Skeletal muscle tissue (tissue), 4 donors: Measurements from ENCODE around the gene ARHGAP15. TPM values are rescaled to one million over a fixed set of nuclear protein-coding genes. Genes with fewer than 3 reads are reported as not detected.

Experiments
- H3K27ac ChIP-seq: one replicate; pipeline ENCODE4 v1.7.0; 2013; ENCODE audit warnings: mild to moderate bottlenecking, low read depth, low read length, inconsistent platforms
- H3K27me3 ChIP-seq, 3 donors: one replicate each; pipeline ENCODE4 v1.7.0; 2013; ENCODE audit warnings: low read length in 3 of 3; ENCODE audit not compliant: control insufficient read depth in 3 of 3, insufficient read depth in 3 of 3
- H3K36me3 ChIP-seq, 3 donors: one replicate each; pipeline ENCODE4 v1.7.0; 2013; ENCODE audit warnings: low read length in 3 of 3; ENCODE audit not compliant: control insufficient read depth in 3 of 3, insufficient read depth in 3 of 3
- H3K4me1 ChIP-seq, 3 donors: one replicate each; pipeline ENCODE4 v1.7.0; 2013; ENCODE audit warnings: low read length in 3 of 3, mild to moderate bottlenecking in 3 of 3; ENCODE audit not compliant: control insufficient read depth in 3 of 3, insufficient read depth in 3 of 3
- H3K4me3 ChIP-seq, 3 donors: one replicate each; pipeline ENCODE4 v1.7.0; 2013; ENCODE audit warnings: low read length in 3 of 3
- H3K9ac ChIP-seq, 3 donors: one replicate each; pipeline ENCODE4 v1.7.0; 2013; ENCODE audit warnings: low read length in 3 of 3, mild to moderate bottlenecking in 3 of 3, moderate library complexity in 2 of 3, low read depth in 1 of 3
- H3K9me3 ChIP-seq, 3 donors: one replicate each; pipeline ENCODE4 v1.7.0; 2013; ENCODE audit warnings: low read length in 3 of 3; ENCODE audit not compliant: control insufficient read depth in 3 of 3
- total RNA-seq: library from RNA; depleted of rRNA; stranded (reverse); fragments of >200 nt; gene quantifications from one replicate; pipeline ENCODE4 v1.2.3, GENCODE V29; 2014
- donor health status: Osteomylitis.

The ARHGAP15 gene
- total RNA-seq, 1 donor from 2014 or later, result 33.9 TPM

- H3K9me3 ChIP-seq, result no peaks in the 10 kb centered on the region
- no peak overlapping the region for H3K4me3 ChIP-seq
- no peaks in the 10 kb centered on the region for H3K36me3 ChIP-seq
- H3K27ac ChIP-seq, result no peak overlapping the region
- H3K27me3 ChIP-seq, result no peaks in the 10 kb centered on the region
- H3K9ac ChIP-seq, result no peak overlapping the region
- H3K4me1 ChIP-seq, result no peaks in the 10 kb centered on the region
Measured at GRCh38 chr2:143698888-143699570, 569.8 kb downstream of the ARHGAP15 start.

GRCh38 chr2:143700865-143701264, 571.6 kb downstream of the ARHGAP15 start:
- no peaks in the 10 kb centered on the region for H3K27me3 ChIP-seq
- H3K27ac ChIP-seq, result no peak overlapping the region
- H3K9ac ChIP-seq, result no peak overlapping the region
- no peaks in the 10 kb centered on the region for H3K9me3 ChIP-seq
- H3K4me1 ChIP-seq, result no peaks in the 10 kb centered on the region
- no peak overlapping the region for H3K4me3 ChIP-seq
- H3K36me3 ChIP-seq, result no peaks in the 10 kb centered on the region

- H3K9ac ChIP-seq, result no peak overlapping the region
- H3K4me3 ChIP-seq, result no peak overlapping the region
- no peaks in the 10 kb centered on the region for H3K36me3 ChIP-seq
- no peaks in the 10 kb centered on the region for H3K4me1 ChIP-seq
- H3K27ac ChIP-seq, result no peak overlapping the region
- no peaks in the 10 kb centered on the region for H3K9me3 ChIP-seq
- H3K27me3 ChIP-seq, result no peaks in the 10 kb centered on the region
Measured at GRCh38 chr2:143701785-143702184, 572.6 kb downstream of the ARHGAP15 start.

- H3K9ac ChIP-seq, result no peak overlapping the region
- H3K4me3 ChIP-seq, result no peak overlapping the region
- H3K4me1 ChIP-seq, result no peaks in the 10 kb centered on the region
- H3K9me3 ChIP-seq, result no peaks in the 10 kb centered on the region
- no peak overlapping the region for H3K27ac ChIP-seq
- H3K36me3 ChIP-seq, result no peaks in the 10 kb centered on the region
- no peaks in the 10 kb centered on the region for H3K27me3 ChIP-seq
Measured at GRCh38 chr2:143702931-143703330, 573.7 kb downstream of the ARHGAP15 start.

- no peaks in the 10 kb centered on the region for H3K27me3 ChIP-seq
- no peak overlapping the region for H3K4me3 ChIP-seq
- no peak overlapping the region for H3K27ac ChIP-seq
- H3K4me1 ChIP-seq, result no peaks in the 10 kb centered on the region
- H3K9ac ChIP-seq, result no peak overlapping the region
- no peaks in the 10 kb centered on the region for H3K36me3 ChIP-seq
- H3K9me3 ChIP-seq, result no peaks in the 10 kb centered on the region
Measured at GRCh38 chr2:143704451-143705106, 575.4 kb downstream of the ARHGAP15 start.

- no peaks in the 10 kb centered on the region for H3K4me1 ChIP-seq
- no peaks in the 10 kb centered on the region for H3K9me3 ChIP-seq
- no peak overlapping the region for H3K4me3 ChIP-seq
- H3K36me3 ChIP-seq, result no peaks in the 10 kb centered on the region
- H3K27me3 ChIP-seq, result no peaks in the 10 kb centered on the region
- H3K27ac ChIP-seq, result no peak overlapping the region
- H3K9ac ChIP-seq, result no peak overlapping the region
Measured at GRCh38 chr2:143705108-143705707, 576.0 kb downstream of the ARHGAP15 start.

GRCh38 chr2:143706354-143706753, 577.1 kb downstream of the ARHGAP15 start:
- Histone ChIP-seq H3K27ac (no peak overlapping the region), H3K4me1 (no peaks in the 10 kb centered on the region), H3K36me3 (no peaks in the 10 kb centered on the region), H3K9ac (no peak overlapping the region), H3K9me3 (no peaks in the 10 kb centered on the region), H3K4me3 (no peak overlapping the region), H3K27me3 (no peaks in the 10 kb centered on the region)

GRCh38 chr2:143708682-143709081, 579.5 kb downstream of the ARHGAP15 start:
- no peak overlapping the region for H3K9ac ChIP-seq
- H3K36me3 ChIP-seq, result no peaks in the 10 kb centered on the region
- H3K4me1 ChIP-seq, result no peaks in the 10 kb centered on the region
- no peaks in the 10 kb centered on the region for H3K27me3 ChIP-seq
- H3K27ac ChIP-seq, result no peak overlapping the region
- no peaks in the 10 kb centered on the region for H3K9me3 ChIP-seq
- no peak overlapping the region for H3K4me3 ChIP-seq

- Histone ChIP-seq H3K27ac (no peak overlapping the region), H3K4me3 (no peak overlapping the region), H3K36me3 (no peaks in the 10 kb centered on the region), H3K4me1 (no peaks in the 10 kb centered on the region), H3K9me3 (no peaks in the 10 kb centered on the region), H3K9ac (no peak overlapping the region), H3K27me3 (no peaks in the 10 kb centered on the region)
Measured at GRCh38 chr2:143710196-143710595, 581.0 kb downstream of the ARHGAP15 start.

- Histone ChIP-seq H3K9me3 (no peaks in the 10 kb centered on the region), H3K36me3 (no peaks in the 10 kb centered on the region), H3K27me3 (no peaks in the 10 kb centered on the region), H3K4me1 (no peaks in the 10 kb centered on the region), H3K27ac (no peak overlapping the region), H3K4me3 (no peak overlapping the region), H3K9ac (no peak overlapping the region)
Measured at GRCh38 chr2:143710879-143711278, 581.7 kb downstream of the ARHGAP15 start.
